HG03457 (cell line): ENCODE data around the gene TMEM207.
A peak's percentile ranks its signal among the peaks of the same experiment; 100 is the strongest.

Experiments
- ATAC-seq: cut with Tn5 transposase; IDR thresholded peaks from one replicate; pipeline ENCODE4 v1.9.1; 2021; ENCODE audit warnings: moderate number of reproducible peaks; ENCODE audit not compliant: unreplicated experiment

TMEM207 gene

GRCh38 chr3:190444576-190445145, 5.0 kb downstream of the TMEM207 start:
- ATAC-seq: no peak

- ATAC-seq: no peak
Measured at GRCh38 chr3:190444006-190444405, 5.7 kb downstream of the TMEM207 start.

GRCh38 chr3:190443257-190443656, 6.4 kb downstream of the TMEM207 start:
- no peak for ATAC-seq

- ATAC-seq: no peak
Measured at GRCh38 chr3:190442240-190442639, 7.5 kb downstream of the TMEM207 start.

- ATAC-seq: no peak
Measured at GRCh38 chr3:190436331-190436730, 13.4 kb downstream of the TMEM207 start.

GRCh38 chr3:190435618-190436017, 14.1 kb downstream of the TMEM207 start:
- ATAC-seq: no peak

- ATAC-seq: no peak
Measured at GRCh38 chr3:190433626-190434025, 16.1 kb downstream of the TMEM207 start.

GRCh38 chr3:190432216-190432615, 17.5 kb downstream of the TMEM207 start:
- ATAC-seq: no peak

- ATAC-seq: no peak
Measured at GRCh38 chr3:190430906-190431305, 18.8 kb downstream of the TMEM207 start.

GRCh38 chr3:190429681-190430080, 20.0 kb downstream of the TMEM207 start:
- no peak for ATAC-seq

- no peak for ATAC-seq
Measured at GRCh38 chr3:190426806-190427507, 22.7 kb downstream of the TMEM207 start.

- ATAC-seq: no peak
Measured at GRCh38 chr3:190425833-190426232, 23.9 kb downstream of the TMEM207 start.

GRCh38 chr3:190424478-190425439, 24.9 kb downstream of the TMEM207 start:
- ATAC-seq: peak; percentile 74

- ATAC-seq: no peak
Measured at GRCh38 chr3:190424108-190424477, 25.6 kb downstream of the TMEM207 start.

- no peak for ATAC-seq
Measured at GRCh38 chr3:190414297-190414696, 35.4 kb downstream of the TMEM207 start.

GRCh38 chr3:190404715-190405114, 45.0 kb downstream of the TMEM207 start:
- ATAC-seq: no peak

GRCh38 chr3:190401963-190402362, 47.7 kb downstream of the TMEM207 start:
- no peak for ATAC-seq

GRCh38 chr3:190399677-190400076, 50.0 kb downstream of the TMEM207 start:
- ATAC-seq: no peak

GRCh38 chr3:190397889-190398288, 51.8 kb downstream of the TMEM207 start:
- ATAC-seq: no peak

- no peak for ATAC-seq
Measured at GRCh38 chr3:190396001-190396400, 53.7 kb downstream of the TMEM207 start.

- ATAC-seq: no peak
Measured at GRCh38 chr3:190388703-190389102, 61.0 kb downstream of the TMEM207 start.
